Activated CD8-positive, alpha-beta memory T cell treated with anti-CD3 and anti-CD28 coated beads, Interleukin-2, amount 50 U/mL, for 24 hours (primary cell): ENCODE results near the gene EPHA3.

Experiments
- DNase-seq: peaks from one replicate; pipeline ENCODE4 v3.0.0-alpha.2; 2020; ENCODE audit errors: extremely low read depth

The EPHA3 gene

GRCh38 chr3:89107461-89108290 is at the start of gene EPHA3:
TSS of gene EPHA3 (plus strand) at chr3:89107621. CDS start at chr3:89107749, 128 bp downstream.
- DNase-seq: no peak

- DNase-seq: no peak
These were observed 49.0 kb upstream of the EPHA3 start for GRCh38 chr3:89058371-89058770.

DNA sequence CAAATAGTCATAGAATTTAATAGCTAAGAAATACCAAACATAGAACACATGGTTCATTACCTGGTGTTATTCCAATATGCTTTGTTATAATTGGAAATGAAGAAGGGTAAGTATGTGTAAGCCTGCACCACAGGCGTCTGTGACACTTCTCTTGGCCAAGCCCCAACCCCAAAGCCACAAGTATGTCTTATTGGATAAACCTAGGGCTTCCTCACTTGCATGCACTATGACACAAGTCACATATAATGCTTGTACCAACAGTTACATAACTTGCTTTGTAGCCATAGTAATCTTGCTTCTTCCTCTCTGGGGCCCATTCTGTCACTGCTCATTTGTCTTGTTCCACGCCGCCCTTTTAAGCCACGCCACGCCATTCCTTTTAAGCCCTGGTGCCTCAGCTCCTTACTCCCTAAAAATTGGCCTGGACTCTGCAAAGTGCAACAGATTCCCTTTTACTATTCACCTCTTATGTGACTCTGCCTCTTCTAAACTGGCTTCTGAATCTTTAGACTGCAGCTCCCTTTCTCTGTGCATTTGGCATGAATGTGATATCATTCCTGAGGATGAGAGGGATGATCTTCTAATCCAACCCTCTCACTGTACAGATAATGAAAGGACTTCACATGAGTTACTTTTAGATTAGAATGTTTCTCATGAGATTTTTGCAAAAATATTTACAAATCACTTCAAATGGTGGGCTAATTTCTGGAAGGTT is 48.1 kb upstream of the EPHA3 start:
- no peak for DNase-seq

- DNase-seq: no peak
These were observed 46.2 kb upstream of the EPHA3 start for GRCh38 chr3:89061259-89061658.

- no peak for DNase-seq
These were observed 39.7 kb upstream of the EPHA3 start for GRCh38 chr3:89067736-89068135.

DNA sequence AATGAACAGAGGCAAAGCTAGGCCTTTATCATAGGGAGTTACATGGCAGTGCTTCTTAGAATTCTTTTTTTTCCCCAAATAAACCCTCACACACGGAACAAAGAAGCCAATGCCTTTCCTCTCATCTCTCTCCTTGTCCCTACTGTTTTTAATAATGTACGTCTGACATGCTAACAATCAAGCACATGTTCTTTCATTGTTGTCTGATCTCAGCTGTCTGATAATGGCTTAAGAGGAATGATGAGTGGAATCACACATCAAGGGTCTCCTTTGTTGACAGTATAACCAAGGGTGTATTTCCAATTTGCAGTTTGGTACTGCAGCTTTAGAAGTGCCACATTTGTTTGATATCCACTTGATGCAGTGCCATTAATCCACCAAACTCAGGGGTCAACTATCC is 34.8 kb upstream of the EPHA3 start:
- DNase-seq: no peak

- DNase-seq: no peak
These were observed 27.5 kb upstream of the EPHA3 start for GRCh38 chr3:89079944-89080343.

GRCh38 chr3:89087851-89088250 is 19.6 kb upstream of the EPHA3 start:
- no peak for DNase-seq

DNA sequence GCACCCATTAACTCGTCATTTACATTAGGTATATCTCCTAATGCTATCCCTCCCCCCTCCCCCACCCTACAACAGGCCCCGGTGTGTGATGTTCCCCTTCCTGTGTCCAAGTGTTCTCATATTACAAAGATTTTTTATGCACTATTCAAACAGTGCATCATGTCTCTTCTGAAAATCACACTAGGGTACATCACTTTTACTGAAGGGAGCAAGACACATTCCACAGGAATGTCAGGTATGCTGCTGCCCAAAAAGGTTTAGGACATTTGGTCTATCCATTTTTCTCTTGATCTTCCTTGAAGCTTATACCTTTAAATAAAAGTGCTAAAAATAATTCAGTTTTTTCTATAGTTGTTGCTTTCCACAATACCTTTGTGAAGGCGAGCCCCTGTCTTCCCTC is 9.2 kb upstream of the EPHA3 start:
- no peak for DNase-seq

DNA sequence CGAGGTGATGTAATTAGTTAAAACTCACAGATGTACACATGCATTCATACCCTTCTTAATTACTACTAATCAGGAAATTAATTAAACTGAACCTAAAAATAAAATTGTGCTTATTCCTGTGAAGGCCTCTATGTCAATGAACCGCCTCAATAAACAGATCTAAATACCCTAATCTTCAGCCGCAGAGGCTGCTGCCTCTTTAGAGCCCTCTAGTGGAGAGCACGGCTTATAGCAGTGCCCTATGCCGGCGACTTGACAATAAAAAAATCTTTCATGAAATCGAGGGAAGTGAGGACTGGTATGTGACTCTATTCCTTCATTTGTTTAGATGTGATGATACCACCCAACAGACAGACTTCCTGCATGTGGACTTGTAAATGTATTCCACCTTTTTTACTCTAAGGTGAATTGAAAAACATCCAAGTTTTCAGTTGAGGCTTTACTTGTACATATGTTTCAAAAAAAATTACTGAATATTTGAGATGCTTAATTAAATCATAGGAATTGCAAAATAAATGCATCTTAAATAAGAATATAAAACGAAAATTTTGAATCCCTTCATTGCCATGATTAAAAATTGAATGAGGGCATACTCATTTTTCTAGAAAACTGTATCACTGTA is 8.3 kb upstream of the EPHA3 start:
- DNase-seq: no peak

DNA sequence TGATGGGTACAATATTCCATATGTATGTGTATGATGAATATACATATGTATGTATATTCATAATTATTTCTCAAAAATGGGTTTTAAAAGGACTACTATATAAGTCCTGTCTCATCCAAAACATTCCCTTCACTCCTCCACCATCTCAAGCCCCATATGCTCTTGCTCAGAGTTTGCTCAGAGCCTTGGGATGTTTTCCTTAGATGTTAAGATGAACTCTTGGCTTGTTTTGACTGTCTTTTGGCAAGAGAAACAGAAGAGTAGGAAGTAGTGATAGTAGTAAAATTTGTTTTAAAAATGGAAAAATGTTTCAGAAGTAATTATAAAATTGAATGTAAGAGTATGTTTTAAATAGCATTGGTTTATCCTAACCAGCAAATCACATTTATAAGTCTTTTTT is 6.2 kb upstream of the EPHA3 start:
- DNase-seq: no peak

- no peak for DNase-seq
These were observed 5.5 kb upstream of the EPHA3 start for GRCh38 chr3:89101921-89102320.

GRCh38 chr3:89104499-89104898 is 2.9 kb upstream of the EPHA3 start:
- no peak for DNase-seq

DNA sequence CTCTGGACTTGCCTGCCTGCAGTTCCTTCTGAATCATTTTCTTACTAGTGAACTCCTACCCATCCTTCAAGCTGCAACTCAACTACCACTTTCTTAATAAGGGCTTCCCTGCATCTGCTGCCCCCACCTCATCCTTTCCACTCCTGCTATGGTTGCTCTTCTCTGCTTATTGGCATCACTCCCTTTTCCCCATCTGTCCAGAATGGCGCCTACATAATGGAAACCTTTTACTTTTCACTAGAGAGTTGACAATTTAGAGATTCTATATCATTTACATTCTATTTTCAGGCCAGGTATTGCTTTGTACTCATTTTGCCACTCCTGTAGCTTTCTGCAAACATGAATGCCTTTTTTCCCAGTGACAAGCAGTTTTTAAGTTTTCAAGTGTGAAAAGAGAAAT is 1.9 kb upstream of the EPHA3 start:
- no peak for DNase-seq

DNA sequence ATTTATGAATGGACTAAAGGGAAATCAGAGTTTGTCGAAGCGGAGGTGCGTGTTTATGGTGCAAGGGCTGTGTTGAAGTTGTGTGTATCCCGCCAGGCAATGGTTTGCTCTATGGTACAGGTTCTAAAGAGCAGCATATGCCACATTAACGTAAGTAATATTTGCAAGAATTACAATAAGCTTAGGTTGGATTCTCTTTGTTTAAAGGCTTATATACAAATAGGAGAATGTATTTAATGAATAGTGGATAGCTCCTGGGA is 800 bp downstream of the EPHA3 start:
- DNase-seq: no peak

GRCh38 chr3:89113344-89113743 is 5.9 kb downstream of the EPHA3 start:
- DNase-seq: no peak

GRCh38 chr3:89113893-89114840 is 6.7 kb downstream of the EPHA3 start:
- no peak for DNase-seq

DNA sequence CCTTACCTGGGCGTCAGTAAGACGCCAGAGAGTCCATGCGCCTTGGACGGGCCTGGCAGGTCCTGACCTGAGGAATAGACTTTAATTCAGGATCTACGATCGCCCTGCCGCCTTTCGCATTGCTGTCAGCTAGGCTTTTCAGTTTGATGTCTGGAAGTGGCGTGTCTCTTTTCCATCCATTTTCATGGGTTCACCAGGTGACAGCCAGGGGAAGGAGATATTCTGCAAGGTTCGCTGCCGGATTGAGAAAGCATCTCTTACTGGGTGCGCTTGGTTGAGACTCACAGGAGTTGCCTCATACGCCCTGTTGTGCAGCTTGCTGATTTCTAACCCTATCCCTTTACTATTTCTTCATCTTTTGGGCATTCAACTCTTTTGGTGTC is 7.4 kb downstream of the EPHA3 start:
- no peak for DNase-seq

DNA sequence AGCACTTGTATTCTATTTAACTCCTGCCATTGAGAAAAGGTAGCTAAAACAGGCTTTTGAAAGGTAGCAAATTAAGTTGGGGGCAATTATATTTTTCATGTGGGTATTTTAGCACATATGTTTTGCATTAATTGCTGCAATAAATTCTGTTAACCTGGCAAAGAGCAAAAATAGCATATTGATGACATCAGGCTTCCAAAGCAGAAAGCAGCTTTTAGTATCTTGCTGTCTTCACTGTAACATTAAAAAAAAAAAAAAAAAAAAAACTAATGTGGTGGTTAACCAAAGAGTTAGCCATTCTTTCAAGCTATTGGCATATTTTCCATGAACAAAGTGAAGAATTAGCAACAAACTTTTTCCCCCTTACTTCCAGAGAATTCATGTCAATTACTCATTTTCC is 9.1 kb downstream of the EPHA3 start:
- no peak for DNase-seq

DNA sequence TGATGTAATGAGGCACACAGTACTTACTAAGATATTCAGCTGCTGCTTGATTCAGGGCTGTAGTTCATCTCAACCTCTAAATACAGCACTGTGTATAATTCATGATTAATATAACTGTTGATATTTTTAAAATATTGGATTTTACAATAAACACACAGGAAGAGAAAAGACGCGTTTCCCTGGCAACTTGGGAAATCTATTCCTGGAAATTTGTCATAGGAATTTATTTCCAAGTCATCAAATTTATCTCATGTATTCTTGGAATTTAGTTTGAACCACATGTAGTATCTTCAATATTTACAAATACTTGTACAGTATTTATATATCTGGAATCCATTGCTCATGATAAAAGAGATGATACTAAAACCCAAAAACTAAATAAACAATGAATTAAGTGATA is 30.6 kb downstream of the EPHA3 start:
- DNase-seq: no peak

- no peak for DNase-seq
These were observed 32.4 kb downstream of the EPHA3 start for GRCh38 chr3:89139870-89140269.

DNA sequence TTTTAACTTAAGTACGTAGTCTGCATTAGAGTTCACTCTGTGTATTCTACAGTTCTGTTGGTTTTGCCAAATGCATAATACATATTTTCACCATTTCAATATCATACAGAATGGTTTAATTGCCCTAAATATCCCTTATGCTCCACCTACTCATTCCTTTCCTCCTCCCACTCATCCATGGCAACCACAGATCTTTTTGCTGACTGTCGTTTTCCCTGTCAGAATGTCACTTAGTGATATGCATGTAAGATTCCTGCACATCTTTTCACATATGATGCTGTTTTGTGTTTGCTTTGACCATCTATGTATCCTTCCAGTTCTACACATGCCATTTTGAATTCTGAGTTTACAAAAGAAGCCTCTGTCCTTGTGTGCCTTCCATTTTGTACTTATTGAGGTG is 36.7 kb downstream of the EPHA3 start:
- DNase-seq: no peak
